ENCODE results near the gene PRL. TPM values are rescaled to one million over a fixed set of nuclear protein-coding genes. Genes with fewer than 3 reads are reported as not detected.

Gene PRL
- total RNA-seq, 3 donors from 2014 or later (not counting 1 experiment from before 2014, with no cell fraction given) = not detected

GRCh38 chr6:22263748-22264147 lies 33.1 kb downstream of the PRL start:
- Mint-ChIP-seq H3K9me3 (no peaks in the 10 kb centered on the region), H3K27ac (no peak overlapping the region), H3K27me3 (ENCODE audit: low read depth in 2 of 2) (no peaks in the 10 kb centered on the region), H3K4me3 (no peak overlapping the region), H3K4me1 (no peaks in the 10 kb centered on the region), H3K36me3 (no peaks in the 10 kb centered on the region)
- no peak overlapping the region for H3K27ac ChIP-seq (ENCODE audit: low read length)
- TF ChIP-seq CTCF (IDR thresholded peaks at IDR 0.05) = no peak
- H3K36me3 ChIP-seq (ENCODE audit: control insufficient read depth, insufficient read depth, low read length) = no peaks in the 10 kb centered on the region
- no peaks in the 10 kb centered on the region for H3K4me1 ChIP-seq (ENCODE audit: control insufficient read depth, insufficient read depth, low read length)
- H3K27me3 ChIP-seq (ENCODE audit: control insufficient read depth, insufficient read depth, low read length) = no peaks in the 10 kb centered on the region
- no CpG with 5 or more reads among the region's 2 CpGs for WGBS (ENCODE audit: insufficient coverage)
- intact Hi-C loops (cut with micrococcal nuclease) = no loop called here
- DNase-seq (no peak), ATAC-seq (no peak)
- no peaks in the 10 kb centered on the region for H3K9me3 ChIP-seq (ENCODE audit: control insufficient read depth, insufficient read depth, low read length)
- no peak overlapping the region for H3K4me3 ChIP-seq (ENCODE audit: low read length)

GRCh38 chr6:22254886-22255285 lies 42.0 kb downstream of the PRL start:
- no peaks in the 10 kb centered on the region for H3K27me3 ChIP-seq (ENCODE audit: control insufficient read depth, insufficient read depth, low read length)
- H3K27ac Mint-ChIP-seq = no peak overlapping the region
- no peak for DNase-seq
- peaks cover 0 to 2% of the 10 kb centered on the region in 2 donors for H3K9me3 Mint-ChIP-seq
- H3K4me3 ChIP-seq (ENCODE audit: low read length) = no peak overlapping the region
- H3K27me3 Mint-ChIP-seq (ENCODE audit: low read depth in 2 of 2) = no peaks in the 10 kb centered on the region
- no peak overlapping the region for H3K4me3 Mint-ChIP-seq
- no peaks in the 10 kb centered on the region for H3K36me3 Mint-ChIP-seq
- intact Hi-C loops (cut with micrococcal nuclease) = no loop called here
- no peaks in the 10 kb centered on the region for H3K9me3 ChIP-seq (ENCODE audit: control insufficient read depth, insufficient read depth, low read length)
- no peak for ATAC-seq
- no peaks in the 10 kb centered on the region for H3K4me1 Mint-ChIP-seq
- no peak overlapping the region for H3K27ac ChIP-seq (ENCODE audit: low read length)
- WGBS (ENCODE audit: insufficient coverage) = 86% methylated on average over 1 of the region's 3 CpGs
- TF ChIP-seq CTCF (IDR thresholded peaks at IDR 0.05) = no peak
- no peaks in the 10 kb centered on the region for H3K36me3 ChIP-seq (ENCODE audit: control insufficient read depth, insufficient read depth, low read length)
- no peaks in the 10 kb centered on the region for H3K4me1 ChIP-seq (ENCODE audit: control insufficient read depth, insufficient read depth, low read length)

- no peak for TF ChIP-seq CTCF (IDR thresholded peaks at IDR 0.05)
- ATAC-seq = no peak
- WGBS (ENCODE audit: insufficient coverage) = 80% methylated on average over 1 of the region's 1 CpG
Observed at GRCh38 chr6:22253955-22254655, 42.7 kb downstream of the PRL start.

GRCh38 chr6:22251348-22251747 lies 45.5 kb downstream of the PRL start:
- no peaks in the 10 kb centered on the region for H3K27me3 Mint-ChIP-seq (ENCODE audit: low read depth in 2 of 2)
- H3K27me3 ChIP-seq (ENCODE audit: control insufficient read depth, insufficient read depth, low read length) = no peaks in the 10 kb centered on the region
- H3K27ac Mint-ChIP-seq = no peak overlapping the region
- H3K9me3 Mint-ChIP-seq = peaks cover 0 to 2% of the 10 kb centered on the region in 2 donors
- TF ChIP-seq CTCF (IDR thresholded peaks at IDR 0.05) = no peak
- H3K27ac ChIP-seq (ENCODE audit: low read length) = no peak overlapping the region
- no CpG with 5 or more reads among the region's 2 CpGs for WGBS (ENCODE audit: insufficient coverage)
- no peaks in the 10 kb centered on the region for H3K4me1 Mint-ChIP-seq
- DNase-seq = no peak
- intact Hi-C loops (cut with micrococcal nuclease) = no loop called here
- H3K4me1 ChIP-seq (ENCODE audit: control insufficient read depth, insufficient read depth, low read length) = no peaks in the 10 kb centered on the region
- no peak overlapping the region for H3K4me3 ChIP-seq (ENCODE audit: low read length)
- no peaks in the 10 kb centered on the region for H3K36me3 ChIP-seq (ENCODE audit: control insufficient read depth, insufficient read depth, low read length)
- no peaks in the 10 kb centered on the region for H3K36me3 Mint-ChIP-seq
- no peak for ATAC-seq
- no peak overlapping the region for H3K4me3 Mint-ChIP-seq
- H3K9me3 ChIP-seq (ENCODE audit: control insufficient read depth, insufficient read depth, low read length) = no peaks in the 10 kb centered on the region

More at GRCh38 chr6:22253955-22254655, 42.7 kb downstream of the PRL start:
- Mint-ChIP-seq H3K4me3 (no peak overlapping the region), H3K27me3 (ENCODE audit: low read depth in 2 of 2) (no peaks in the 10 kb centered on the region), H3K4me1 (no peaks in the 10 kb centered on the region), H3K36me3 (no peaks in the 10 kb centered on the region), H3K27ac (no peak overlapping the region), H3K9me3 (peaks cover 0 to 2% of the 10 kb centered on the region in 2 donors)
- Histone ChIP-seq H3K27me3 (ENCODE audit: control insufficient read depth, insufficient read depth, low read length) (no peaks in the 10 kb centered on the region), H3K36me3 (ENCODE audit: control insufficient read depth, insufficient read depth, low read length) (no peaks in the 10 kb centered on the region), H3K27ac (ENCODE audit: low read length) (no peak overlapping the region), H3K9me3 (ENCODE audit: control insufficient read depth, insufficient read depth, low read length) (no peaks in the 10 kb centered on the region), H3K4me1 (ENCODE audit: control insufficient read depth, insufficient read depth, low read length) (no peaks in the 10 kb centered on the region), H3K4me3 (ENCODE audit: low read length) (no peak overlapping the region)
- intact Hi-C loops (cut with micrococcal nuclease) = no loop called here
- DNase-seq = no peak

Data from natural killer cell (primary cell).